PC-3 (cell line): ENCODE measurements around the gene LATS2. TPM values are rescaled to one million over a fixed set of nuclear protein-coding genes. Genes with fewer than 3 reads are reported as not detected.

Source experiments
- ATAC-seq: fragments of 200-7000 bp; cut with Tn5 transposase; 2 replicates; pipeline ENCODE4 v1.9.1; 2020; ENCODE audit warnings: mild to moderate bottlenecking, moderate library complexity
- BruUV-seq: library from RNA; stranded (reverse); fragments of 400-500 nt; replicated peaks from 2 replicates; lab custom pipeline; 2021; lab: Mats Ljungman, UMichigan
- CTCF ChIA-PET: fragments of 300-600 bp; sonication (Branson Sonifier 250); formaldehyde crosslinking; loops from one replicate; lab custom pipeline; 2022; ENCODE audit warnings: antibody characterized with exemption; lab: Charles Lee
- POLR2A ChIA-PET: fragments of 300-600 bp; sonication (Branson Sonifier 250); formaldehyde crosslinking; loops from one replicate; lab custom pipeline; 2022; ENCODE audit warnings: antibody characterized with exemption; ENCODE audit not compliant: unreplicated experiment; lab: Charles Lee
- DNase-seq: peaks from one replicate; pipeline ENCODE4 v3.0.0-alpha.2; 2015
- H2AFZ ChIP-seq: fragments of 300-600 bp; sonication (generic); 2 replicates; pipeline ENCODE4 v1.6.0; 2016; ENCODE audit warnings: antibody characterized with exemption, low read length
- H3F3A ChIP-seq: fragments of 300-600 bp; sonication (generic); one replicate; pipeline ENCODE4 v1.6.0; 2017; ENCODE audit warnings: antibody characterized with exemption, low read length, control low read depth, mild to moderate bottlenecking; ENCODE audit not compliant: unreplicated experiment
- H3K27ac ChIP-seq: fragments of 300-600 bp; sonication (generic); 2 replicates; pipeline ENCODE4 v1.5.1; 2016; ENCODE audit warnings: mild to moderate bottlenecking, low read length
- H3K27me3 ChIP-seq: fragments of 300-600 bp; sonication (generic); 2 replicates; pipeline ENCODE4 v1.6.1; 2016; ENCODE audit warnings: low read length, mixed read lengths
- H3K36me3 ChIP-seq: fragments of 300-600 bp; sonication (generic); 2 replicates; pipeline ENCODE4 v1.6.1; 2016; ENCODE audit warnings: low read depth, mixed run types, low read length, mixed read lengths
- H3K4me1 ChIP-seq: fragments of 300-600 bp; sonication (generic); 2 replicates; pipeline ENCODE4 v1.5.1; 2016; ENCODE audit warnings: low read length; ENCODE audit not compliant: insufficient read depth
- H3K4me2 ChIP-seq: fragments of 300-600 bp; sonication (generic); 2 replicates; pipeline ENCODE4 v1.6.0; 2016; ENCODE audit warnings: low read length
- H3K4me3 ChIP-seq: fragments of 300-600 bp; sonication (generic); 2 replicates; pipeline ENCODE4 v1.5.1; 2016; ENCODE audit warnings: mild to moderate bottlenecking, low read length, mixed read lengths
- H3K79me2 ChIP-seq: fragments of 300-600 bp; sonication (generic); 2 replicates; pipeline ENCODE4 v1.6.1; 2017; ENCODE audit warnings: low read length, mixed read lengths
- H3K9ac ChIP-seq: fragments of 300-600 bp; sonication (generic); 2 replicates; pipeline ENCODE4 v1.6.0; 2016; ENCODE audit warnings: mild to moderate bottlenecking, low read length
- H3K9me2 ChIP-seq: fragments of 300-600 bp; sonication (generic); replicated peaks from 2 replicates; pipeline ENCODE4 v1.6.1; 2016; ENCODE audit warnings: mixed run types, low read length, mixed read lengths
- H3K9me3 ChIP-seq: fragments of 300-600 bp; sonication (generic); 2 replicates; pipeline ENCODE4 v1.6.1; 2016; ENCODE audit warnings: low read length, mixed read lengths
- H4K20me1 ChIP-seq: fragments of 300-600 bp; sonication (generic); 2 replicates; pipeline ENCODE4 v1.6.1; 2016; ENCODE audit warnings: low read length, mixed read lengths
- EZH2 ChIP-seq: fragments of 300-600 bp; sonication (generic); IDR thresholded peaks from one replicate; pipeline ENCODE4 v1.6.1; 2017; ENCODE audit warnings: antibody characterized with exemption, mild to moderate bottlenecking, low read length; ENCODE audit not compliant: unreplicated experiment
- EZH2phosphoT487 ChIP-seq: fragments of 300-600 bp; sonication (generic); IDR thresholded peaks from 2 replicates; pipeline ENCODE4 v1.6.1; 2018; ENCODE audit warnings: mild to moderate bottlenecking, antibody characterized with exemption, low read length, borderline replicate concordance
- intact Hi-C: fragments of 100-400 bp; cut with micrococcal nuclease; formaldehyde crosslinking; loops from 2 replicates; pipeline ENCODE4 v1.9.0; 2023
- total RNA-seq: library from RNA; depleted of rRNA; stranded (reverse); fragments of >200 nt; gene quantifications from 2 replicates; pipeline ENCODE4 v1.2.3, GENCODE V29; 2014
- TF ChIP-seq, protein P1 (sequence below): fragments of 300-600 bp; sonication (generic); conservative IDR thresholded peaks from 2 replicates; pipeline ENCODE4 v1.5.1; 2017; ENCODE audit warnings: antibody characterized with exemption, low read depth, mild to moderate bottlenecking, low read length

The LATS2 gene
- total RNA-seq, 1 experiment from 2014 or later: 11.0 TPM

DNA sequence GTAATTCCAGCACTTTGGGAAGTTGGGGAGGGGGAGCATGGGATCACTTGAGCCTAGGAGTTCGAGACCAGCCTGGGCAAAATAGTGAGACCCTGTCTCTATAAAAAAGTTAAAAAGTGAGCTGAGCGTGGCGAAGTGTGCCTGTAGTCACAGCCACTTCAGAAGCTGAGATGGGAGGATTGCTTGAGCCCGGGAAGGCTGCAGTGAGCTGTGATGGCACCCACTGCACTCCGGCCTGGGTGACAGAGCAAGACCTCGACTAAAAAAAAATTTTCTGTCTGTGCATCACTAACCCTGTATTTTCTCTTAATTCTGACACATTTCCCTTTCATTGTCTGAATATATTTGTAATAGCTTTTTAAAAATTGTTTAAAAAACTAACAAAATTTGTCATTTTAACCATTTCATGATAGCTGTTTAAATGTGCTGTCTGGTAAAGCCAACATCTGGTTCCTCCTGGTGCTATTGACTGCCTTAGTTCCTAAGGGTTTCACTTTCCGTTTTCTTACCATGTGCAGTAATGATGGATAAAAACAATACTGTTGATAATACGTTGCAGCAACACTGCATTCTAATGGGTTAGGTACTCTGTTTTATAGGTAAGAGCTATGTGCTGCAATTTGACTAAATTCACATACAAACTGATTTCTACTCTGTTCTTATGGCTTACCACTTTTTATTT lies 29.7 kb downstream of the LATS2 start:
- Histone ChIP-seq H3K27ac (no peak overlapping the region), H3K9me3 (no peaks in the 10 kb centered on the region), H3K4me1 (peaks cover 31% of the 10 kb centered on the region), H4K20me1 (no peaks in the 10 kb centered on the region), H3K9me2 (no peaks in the 10 kb centered on the region), H3K4me3 (no peak overlapping the region), H2AFZ (no peak overlapping the region), H3K9ac (no peak overlapping the region), H3F3A (peaks cover 11% of the 10 kb centered on the region), H3K36me3 (no peaks in the 10 kb centered on the region), H3K79me2 (peaks cover 67% of the 10 kb centered on the region), H3K4me2 (no peak overlapping the region), H3K27me3 (no peaks in the 10 kb centered on the region)
- ChIA-PET POLR2A (interaction anchor here (0.6 kb wide), 1 partner anchor 15 kb away, joined by 3 read pairs; no protein-coding TSS in a partner anchor), CTCF (no interaction called here)
- intact Hi-C loops: loop anchor here (5.0 kb wide), 1 partner anchor 106 kb away; no protein-coding TSS in a partner anchor
- DNase-seq: no peak
- no peak for ATAC-seq
- no TSS peak for BruUV-seq
- no peak for TF ChIP-seq EZH2
- TF ChIP-seq, protein P1, sequence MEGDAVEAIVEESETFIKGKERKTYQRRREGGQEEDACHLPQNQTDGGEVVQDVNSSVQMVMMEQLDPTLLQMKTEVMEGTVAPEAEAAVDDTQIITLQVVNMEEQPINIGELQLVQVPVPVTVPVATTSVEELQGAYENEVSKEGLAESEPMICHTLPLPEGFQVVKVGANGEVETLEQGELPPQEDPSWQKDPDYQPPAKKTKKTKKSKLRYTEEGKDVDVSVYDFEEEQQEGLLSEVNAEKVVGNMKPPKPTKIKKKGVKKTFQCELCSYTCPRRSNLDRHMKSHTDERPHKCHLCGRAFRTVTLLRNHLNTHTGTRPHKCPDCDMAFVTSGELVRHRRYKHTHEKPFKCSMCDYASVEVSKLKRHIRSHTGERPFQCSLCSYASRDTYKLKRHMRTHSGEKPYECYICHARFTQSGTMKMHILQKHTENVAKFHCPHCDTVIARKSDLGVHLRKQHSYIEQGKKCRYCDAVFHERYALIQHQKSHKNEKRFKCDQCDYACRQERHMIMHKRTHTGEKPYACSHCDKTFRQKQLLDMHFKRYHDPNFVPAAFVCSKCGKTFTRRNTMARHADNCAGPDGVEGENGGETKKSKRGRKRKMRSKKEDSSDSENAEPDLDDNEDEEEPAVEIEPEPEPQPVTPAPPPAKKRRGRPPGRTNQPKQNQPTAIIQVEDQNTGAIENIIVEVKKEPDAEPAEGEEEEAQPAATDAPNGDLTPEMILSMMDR: no peak
- no peak for TF ChIP-seq EZH2phosphoT487

DNA sequence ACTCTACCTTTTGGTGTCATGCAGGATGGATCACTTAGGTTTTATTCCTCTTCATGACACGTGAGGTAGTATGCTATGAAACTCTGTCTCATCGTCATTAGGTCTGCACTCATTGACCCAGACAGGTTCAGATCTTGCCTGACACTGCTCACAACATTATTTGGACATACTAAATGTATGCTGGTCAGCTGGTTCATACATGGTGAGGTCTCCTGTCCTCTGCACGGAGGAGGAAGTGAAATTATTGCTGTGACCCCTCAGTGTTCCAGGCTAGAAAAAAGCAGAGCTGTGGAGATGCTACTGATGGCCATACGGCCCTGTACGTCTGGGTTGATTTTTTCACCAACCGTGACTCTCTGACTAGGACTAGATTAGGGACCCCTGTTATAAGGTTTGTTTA lies 35.8 kb downstream of the LATS2 start:
- intact Hi-C loops: no loop called here
- H3K79me2 ChIP-seq: peaks cover 69% of the 10 kb centered on the region
- H3K9me3 ChIP-seq: no peaks in the 10 kb centered on the region
- H3K4me3 ChIP-seq: no peak overlapping the region
- H3F3A ChIP-seq: no peaks in the 10 kb centered on the region
- no peaks in the 10 kb centered on the region for H4K20me1 ChIP-seq
- no peak overlapping the region for H3K27ac ChIP-seq
- H2AFZ ChIP-seq: no peak overlapping the region
- H3K36me3 ChIP-seq: peaks cover 3% of the 10 kb centered on the region; the same call in 1 of the 2 replicates
- no TSS peak for BruUV-seq
- no peak overlapping the region for H3K4me2 ChIP-seq
- TF ChIP-seq, protein P1: no peak
- TF ChIP-seq EZH2phosphoT487: no peak
- TF ChIP-seq EZH2: no peak
- DNase-seq (no peak), ATAC-seq (no peak)
- no peak overlapping the region for H3K9ac ChIP-seq
- no peaks in the 10 kb centered on the region for H3K9me2 ChIP-seq
- ChIA-PET CTCF (no interaction called here), POLR2A (no interaction called here)
- no peaks in the 10 kb centered on the region for H3K27me3 ChIP-seq
- no peaks in the 10 kb centered on the region for H3K4me1 ChIP-seq
